Suprapubic skin (tissue), 4 donors: ENCODE data around the gene HDAC5. TPM values are rescaled to one million over a fixed set of nuclear protein-coding genes. Genes with fewer than 3 reads are reported as not detected.

ENCODE experiments used
- DNase-seq, 2 donors: peaks; one replicate each; pipeline ENCODE4 v3.0.0-alpha.2; 2019; ENCODE audit warnings: low spot score in 2 of 2
- H3K27ac ChIP-seq: fragments of 200-600 bp; sonication (generic); one replicate; pipeline ENCODE4 v1.5.1; 2019
- H3K27me3 ChIP-seq: fragments of 200-600 bp; sonication (generic); one replicate; pipeline ENCODE4 v1.5.1; 2019
- H3K36me3 ChIP-seq: fragments of 200-600 bp; sonication (generic); one replicate; pipeline ENCODE4 v1.5.1; 2019
- H3K4me1 ChIP-seq: fragments of 200-600 bp; sonication (generic); one replicate; pipeline ENCODE4 v1.5.1; 2019
- H3K4me3 ChIP-seq: fragments of 200-600 bp; sonication (generic); one replicate; pipeline ENCODE4 v1.5.1; 2019; ENCODE audit warnings: mild to moderate bottlenecking
- H3K9me3 ChIP-seq: fragments of 200-600 bp; sonication (generic); one replicate; pipeline ENCODE4 v1.5.1; 2019
- EP300 ChIP-seq: sonication (generic); formaldehyde crosslinking; IDR thresholded peaks from one replicate; pipeline ENCODE4 v1.6.1; 2017; ENCODE audit warnings: antibody characterized with exemption
- POLR2A ChIP-seq, 2 donors: fragments of 450-650 bp; IDR thresholded peaks; one replicate each; pipeline ENCODE4 v1.6.1; 2017; ENCODE audit warnings: antibody characterized with exemption in 2 of 2, mild to moderate bottlenecking in 2 of 2, moderate library complexity in 2 of 2
- POLR2AphosphoS5 ChIP-seq, 3 donors: sonication (generic); formaldehyde crosslinking; IDR thresholded peaks; one replicate each; pipeline ENCODE4 v1.6.1; 2017; ENCODE audit warnings: antibody characterized with exemption in 3 of 3
- WGBS: methylation state at CpG from one replicate; pipeline ENCODE4 v1.1.5; 2018; 5-methylcytosine and 5-hydroxymethylcytosine counted together
- total RNA-seq, 4 donors: library from RNA; depleted of rRNA; stranded (reverse); fragments of >200 nt; gene quantifications; one replicate each; pipeline ENCODE4 v1.1.0, GENCODE V29; 2016
- TF ChIP-seq, protein P1 (sequence below), 2 donors: fragments of 200-600 bp in 1 of 2; fragments of 450-650 bp in 1 of 2; sonication (generic) in 1 of 2; IDR thresholded peaks; one replicate each; pipeline ENCODE4 v1.5.1; 2016 to 2019; ENCODE audit warnings: antibody characterized with exemption in 2 of 2, mild to moderate bottlenecking in 1 of 2, moderate library complexity in 1 of 2

Gene HDAC5
- total RNA-seq, 4 donors from 2014 or later: 135 to 197 (median 168) TPM

DNA sequence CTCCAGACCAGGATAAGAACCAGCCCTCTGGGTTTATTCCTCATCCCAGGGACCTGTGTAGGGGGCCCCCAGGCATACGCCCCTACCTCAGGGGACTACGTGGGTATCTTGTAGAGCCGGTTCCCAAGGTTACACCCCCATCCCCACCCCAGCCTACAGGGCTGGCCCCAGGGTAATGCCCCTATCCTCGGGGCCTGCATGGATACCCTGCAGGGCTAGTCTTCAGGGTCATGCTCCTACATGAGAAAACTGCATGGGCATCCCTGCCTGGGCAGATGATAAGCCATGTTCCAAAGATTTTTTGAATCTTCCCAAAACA lies 14.2 kb downstream of the HDAC5 start:
- Histone ChIP-seq H3K36me3 (peaks cover 7% of the 10 kb centered on the region), H3K27ac (peak overlapping the region; percentile 55), H3K4me1 (peaks cover 99% of the 10 kb centered on the region), H3K4me3 (peak overlapping the region; percentile 44), H3K27me3 (no peaks in the 10 kb centered on the region), H3K9me3 (no peaks in the 10 kb centered on the region)
- WGBS: 0% methylated on average over 1 of the region's 4 CpGs
- DNase-seq: no peak
- no peak for TF ChIP-seq EP300
- TF ChIP-seq, protein P1, sequence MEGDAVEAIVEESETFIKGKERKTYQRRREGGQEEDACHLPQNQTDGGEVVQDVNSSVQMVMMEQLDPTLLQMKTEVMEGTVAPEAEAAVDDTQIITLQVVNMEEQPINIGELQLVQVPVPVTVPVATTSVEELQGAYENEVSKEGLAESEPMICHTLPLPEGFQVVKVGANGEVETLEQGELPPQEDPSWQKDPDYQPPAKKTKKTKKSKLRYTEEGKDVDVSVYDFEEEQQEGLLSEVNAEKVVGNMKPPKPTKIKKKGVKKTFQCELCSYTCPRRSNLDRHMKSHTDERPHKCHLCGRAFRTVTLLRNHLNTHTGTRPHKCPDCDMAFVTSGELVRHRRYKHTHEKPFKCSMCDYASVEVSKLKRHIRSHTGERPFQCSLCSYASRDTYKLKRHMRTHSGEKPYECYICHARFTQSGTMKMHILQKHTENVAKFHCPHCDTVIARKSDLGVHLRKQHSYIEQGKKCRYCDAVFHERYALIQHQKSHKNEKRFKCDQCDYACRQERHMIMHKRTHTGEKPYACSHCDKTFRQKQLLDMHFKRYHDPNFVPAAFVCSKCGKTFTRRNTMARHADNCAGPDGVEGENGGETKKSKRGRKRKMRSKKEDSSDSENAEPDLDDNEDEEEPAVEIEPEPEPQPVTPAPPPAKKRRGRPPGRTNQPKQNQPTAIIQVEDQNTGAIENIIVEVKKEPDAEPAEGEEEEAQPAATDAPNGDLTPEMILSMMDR (IDR thresholded peaks at IDR 0.05): no peak
- no peak for TF ChIP-seq POLR2AphosphoS5 (IDR thresholded peaks at IDR 0.05)
- TF ChIP-seq POLR2A (IDR thresholded peaks at IDR 0.05): no peak

DNA sequence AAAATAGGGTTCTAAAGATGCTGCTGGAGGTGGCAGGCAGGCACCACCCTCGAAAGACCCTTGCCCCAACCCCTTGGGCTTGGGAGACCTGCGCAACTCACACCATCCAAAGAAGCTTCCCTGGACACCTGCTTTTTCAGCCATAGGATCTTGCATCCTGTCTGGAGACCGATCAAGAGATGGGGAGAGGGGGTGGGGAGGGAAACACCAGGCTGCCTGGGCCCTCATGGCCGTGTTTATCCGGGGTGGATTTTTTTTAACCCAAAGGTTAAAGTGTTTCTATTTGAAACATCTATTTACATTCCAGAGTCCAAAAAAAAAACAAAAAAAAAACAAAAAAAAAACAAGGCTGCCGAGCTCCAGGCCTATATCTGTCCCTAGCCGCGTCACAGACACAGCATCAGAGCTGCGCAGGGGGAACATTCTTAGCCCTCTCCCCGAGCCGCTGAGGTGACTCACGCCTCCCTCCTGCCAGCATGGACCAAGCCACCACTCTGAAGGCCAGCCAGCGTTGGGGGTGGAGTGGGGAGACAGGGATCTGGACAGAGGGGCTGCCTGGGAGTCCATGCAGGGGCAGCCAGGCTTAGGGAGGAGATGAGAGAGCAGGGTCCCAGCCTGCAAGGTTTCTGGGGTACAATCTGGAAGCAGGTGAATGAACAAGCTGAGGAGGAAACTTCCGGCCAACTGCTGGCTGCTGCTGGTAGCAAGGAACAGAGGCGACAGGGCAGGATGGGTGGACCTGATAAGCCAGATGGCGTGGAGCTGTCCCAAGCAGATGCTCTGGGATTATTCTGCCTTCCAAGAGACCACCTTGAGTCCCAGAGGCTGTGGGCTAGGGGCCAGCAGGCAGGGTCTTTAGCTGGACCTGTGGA lies 14.8 kb downstream of the HDAC5 start:
- Histone ChIP-seq H3K4me3 (peak overlapping the region; percentile 44), H3K9me3 (no peaks in the 10 kb centered on the region), H3K36me3 (peaks cover 1% of the 10 kb centered on the region), H3K4me1 (peaks cover 99% of the 10 kb centered on the region), H3K27me3 (no peaks in the 10 kb centered on the region), H3K27ac (peak overlapping the region; percentile 67)
- TF ChIP-seq, protein P1 (IDR thresholded peaks at IDR 0.05): no peak
- TF ChIP-seq EP300 (peak; percentile 31), POLR2A (IDR thresholded peaks at IDR 0.05) (no peak), POLR2AphosphoS5 (IDR thresholded peaks at IDR 0.05) (no peak)
- DNase-seq: peak; percentile 85 to 86
- WGBS: 34% methylated on average over 15 of the region's 16 CpGs

DNA sequence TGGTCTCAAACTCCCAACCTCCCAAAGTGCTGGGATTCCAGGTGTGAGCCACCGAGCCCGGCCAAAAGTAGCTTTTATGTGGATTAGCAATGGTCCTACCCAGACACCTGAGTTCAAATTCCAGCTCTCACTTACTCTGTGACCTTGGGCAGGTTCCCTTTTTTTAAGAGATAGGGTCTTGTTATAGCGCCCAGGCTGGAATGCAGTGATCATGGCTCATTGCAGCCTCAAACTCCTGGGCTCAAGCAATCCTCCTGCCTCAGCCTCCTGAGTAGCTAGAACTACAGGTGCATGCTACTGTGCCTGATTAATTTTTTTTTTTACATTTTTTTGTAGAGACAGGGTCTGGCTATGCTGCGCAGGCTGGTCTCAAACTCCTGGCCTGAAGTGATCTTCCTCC lies 16.6 kb downstream of the HDAC5 start:
- no peaks in the 10 kb centered on the region for H3K27me3 ChIP-seq
- no peak for DNase-seq
- H3K4me3 ChIP-seq: no peak overlapping the region
- WGBS: 93% methylated on average over 3 of the region's 4 CpGs
- no peak for TF ChIP-seq POLR2A (IDR thresholded peaks at IDR 0.05)
- TF ChIP-seq, protein P1 (IDR thresholded peaks at IDR 0.05): no peak
- TF ChIP-seq EP300: no peak
- TF ChIP-seq POLR2AphosphoS5 (IDR thresholded peaks at IDR 0.05): no peak
- no peaks in the 10 kb centered on the region for H3K36me3 ChIP-seq
- H3K9me3 ChIP-seq: no peaks in the 10 kb centered on the region
- H3K4me1 ChIP-seq: peaks cover 97% of the 10 kb centered on the region
- no peak overlapping the region for H3K27ac ChIP-seq

DNA sequence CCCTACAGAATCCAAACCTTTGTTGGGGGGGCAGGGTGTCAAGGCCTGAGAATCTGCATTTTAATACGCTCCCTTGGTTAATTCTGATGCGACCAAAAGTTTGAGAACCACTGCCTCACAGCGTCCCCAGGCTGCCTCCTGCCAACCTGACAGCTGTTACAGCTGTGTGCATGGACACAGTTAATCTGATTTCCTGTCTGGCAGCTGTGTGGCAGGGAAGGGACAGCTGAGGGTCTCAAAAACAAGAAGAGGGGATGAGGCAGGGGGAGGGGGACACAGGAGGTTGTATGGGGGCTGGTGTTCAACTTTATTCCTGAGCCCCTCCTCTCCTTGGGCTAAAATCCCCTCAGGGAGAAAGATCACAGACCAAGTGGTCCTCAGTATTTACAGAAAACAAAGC lies 17.5 kb downstream of the HDAC5 start:
- no peak for TF ChIP-seq POLR2A (IDR thresholded peaks at IDR 0.05)
- no peak for TF ChIP-seq EP300
- TF ChIP-seq, protein P1 (IDR thresholded peaks at IDR 0.05): no peak
- no peak for TF ChIP-seq POLR2AphosphoS5 (IDR thresholded peaks at IDR 0.05)
- no peaks in the 10 kb centered on the region for H3K36me3 ChIP-seq
- H3K27ac ChIP-seq: no peak overlapping the region
- H3K27me3 ChIP-seq: no peaks in the 10 kb centered on the region
- WGBS: 38% methylated on average over 3 of the region's 3 CpGs
- H3K4me1 ChIP-seq: peaks cover 93% of the 10 kb centered on the region
- no peak overlapping the region for H3K4me3 ChIP-seq
- H3K9me3 ChIP-seq: no peaks in the 10 kb centered on the region
- no peak for DNase-seq

DNA sequence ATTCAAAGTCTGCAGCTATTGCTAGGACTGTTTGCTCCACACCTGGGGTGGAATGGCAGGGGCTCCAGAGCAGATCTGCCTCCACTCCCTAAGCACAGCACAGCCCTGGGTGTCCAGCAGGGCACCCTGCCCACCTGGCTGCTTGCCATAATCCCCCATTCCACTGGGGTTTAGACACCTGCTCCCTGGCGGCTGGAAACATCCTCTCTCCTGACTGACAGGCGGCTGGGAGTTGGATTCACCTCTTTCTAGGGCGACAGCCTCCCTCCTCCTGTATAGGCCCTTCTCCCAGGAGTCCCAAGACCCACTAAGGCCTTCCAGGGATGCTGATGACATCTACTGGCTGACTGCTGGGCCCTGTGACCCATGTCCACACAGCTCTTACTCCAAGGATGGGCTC lies 18.0 kb downstream of the HDAC5 start:
- 73% methylated on average over 3 of the region's 3 CpGs for WGBS

More for the DNA sequence above, 18.0 kb downstream of the HDAC5 start:
- Histone ChIP-seq H3K27ac (no peak overlapping the region), H3K4me3 (no peak overlapping the region), H3K9me3 (no peaks in the 10 kb centered on the region), H3K27me3 (no peaks in the 10 kb centered on the region), H3K4me1 (peaks cover 89% of the 10 kb centered on the region), H3K36me3 (no peaks in the 10 kb centered on the region)
- TF ChIP-seq POLR2A (IDR thresholded peaks at IDR 0.05) (no peak), POLR2AphosphoS5 (IDR thresholded peaks at IDR 0.05) (no peak), EP300 (no peak)
- TF ChIP-seq, protein P1 (IDR thresholded peaks at IDR 0.05): no peak
- no peak for DNase-seq
